ENCODE results near the gene REEP3.

REEP3 gene

DNA sequence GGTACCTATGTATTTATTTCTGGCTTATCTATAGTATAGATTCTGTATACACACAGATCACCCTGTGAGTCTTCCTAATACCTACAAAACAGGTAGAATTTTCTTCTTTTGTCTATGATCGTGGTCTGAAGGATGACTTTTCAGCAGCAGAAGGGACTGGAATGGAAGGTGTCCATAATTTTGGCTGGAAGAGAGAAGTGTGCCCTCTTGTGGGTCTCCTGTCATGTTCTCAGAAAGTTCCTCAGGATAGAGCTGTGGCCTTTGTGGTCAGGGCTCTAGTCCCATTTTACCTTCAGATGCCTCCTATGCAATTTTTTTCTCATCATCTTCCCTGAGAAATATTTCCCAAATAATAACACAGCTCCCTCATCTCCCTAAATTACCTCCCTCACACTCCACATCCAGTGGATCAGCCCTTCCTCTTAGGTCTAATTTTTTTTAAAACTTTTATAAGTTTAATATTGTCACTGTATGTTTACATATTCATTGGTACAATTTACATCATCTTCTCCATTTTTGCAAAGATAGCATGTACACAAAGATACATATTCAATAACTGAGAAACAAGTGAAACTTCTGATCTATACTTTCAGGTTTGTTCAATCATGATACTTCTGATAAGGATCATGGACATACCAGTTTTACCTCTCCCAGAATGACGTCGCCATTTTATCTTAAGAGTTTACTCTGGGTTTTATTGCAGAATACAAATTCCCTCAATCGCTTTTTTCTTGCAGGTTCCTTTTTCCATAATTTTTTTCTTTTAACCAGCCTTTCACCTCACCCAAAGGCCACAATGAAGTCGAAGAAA, 112.7 kb downstream of the REEP3 start:
- no peaks in the 10 kb centered on the region for H3K9me3 ChIP-seq
- no peaks in the 10 kb centered on the region for H3K27me3 ChIP-seq
- no peak overlapping the region for H3K4me3 ChIP-seq (ENCODE audit: low read depth, low read length)
- peak; percentile 29 for DNase-seq
- TF ChIP-seq, protein P1, sequence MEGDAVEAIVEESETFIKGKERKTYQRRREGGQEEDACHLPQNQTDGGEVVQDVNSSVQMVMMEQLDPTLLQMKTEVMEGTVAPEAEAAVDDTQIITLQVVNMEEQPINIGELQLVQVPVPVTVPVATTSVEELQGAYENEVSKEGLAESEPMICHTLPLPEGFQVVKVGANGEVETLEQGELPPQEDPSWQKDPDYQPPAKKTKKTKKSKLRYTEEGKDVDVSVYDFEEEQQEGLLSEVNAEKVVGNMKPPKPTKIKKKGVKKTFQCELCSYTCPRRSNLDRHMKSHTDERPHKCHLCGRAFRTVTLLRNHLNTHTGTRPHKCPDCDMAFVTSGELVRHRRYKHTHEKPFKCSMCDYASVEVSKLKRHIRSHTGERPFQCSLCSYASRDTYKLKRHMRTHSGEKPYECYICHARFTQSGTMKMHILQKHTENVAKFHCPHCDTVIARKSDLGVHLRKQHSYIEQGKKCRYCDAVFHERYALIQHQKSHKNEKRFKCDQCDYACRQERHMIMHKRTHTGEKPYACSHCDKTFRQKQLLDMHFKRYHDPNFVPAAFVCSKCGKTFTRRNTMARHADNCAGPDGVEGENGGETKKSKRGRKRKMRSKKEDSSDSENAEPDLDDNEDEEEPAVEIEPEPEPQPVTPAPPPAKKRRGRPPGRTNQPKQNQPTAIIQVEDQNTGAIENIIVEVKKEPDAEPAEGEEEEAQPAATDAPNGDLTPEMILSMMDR (IDR thresholded peaks at IDR 0.05; ENCODE audit: low read depth, low read length), result peak; percentile 65
- no peaks in the 10 kb centered on the region for H3K4me1 ChIP-seq
- H3K36me3 ChIP-seq, result no peaks in the 10 kb centered on the region

DNA sequence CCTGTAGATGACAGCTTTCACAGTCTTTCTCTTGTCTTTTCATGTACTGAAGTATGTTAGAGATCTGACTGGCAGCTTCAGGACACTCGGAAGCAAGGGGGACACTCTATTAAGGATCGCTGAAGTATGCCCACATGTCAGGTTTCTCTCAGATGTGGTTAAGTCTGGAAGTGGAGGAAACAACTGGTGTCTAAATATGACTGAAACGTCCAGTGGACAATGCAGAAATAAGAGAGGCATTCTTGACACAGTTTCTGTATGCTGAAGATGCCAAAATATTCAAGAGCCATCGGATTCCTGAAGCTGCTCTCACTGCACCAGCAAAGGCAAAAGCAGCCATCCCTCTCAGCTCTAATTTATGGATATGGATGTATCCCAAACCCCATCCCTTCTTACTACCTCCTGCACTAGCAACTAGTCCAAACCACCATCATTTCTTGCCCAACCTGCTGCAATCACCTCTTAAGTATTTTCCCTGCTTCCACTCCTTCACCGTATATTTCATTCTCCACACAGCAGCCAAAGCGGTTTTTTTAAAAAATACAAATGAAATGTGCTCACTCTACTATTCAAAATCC, 113.4 kb downstream of the REEP3 start:
- Histone ChIP-seq H3K9me3 (no peaks in the 10 kb centered on the region), H3K4me1 (no peaks in the 10 kb centered on the region), H3K27me3 (no peaks in the 10 kb centered on the region), H3K36me3 (no peaks in the 10 kb centered on the region), H3K4me3 (ENCODE audit: low read depth, low read length) (no peak overlapping the region)
- no peak for DNase-seq
- TF ChIP-seq, protein P1 (IDR thresholded peaks at IDR 0.05; ENCODE audit: low read depth, low read length), result no peak

DNA sequence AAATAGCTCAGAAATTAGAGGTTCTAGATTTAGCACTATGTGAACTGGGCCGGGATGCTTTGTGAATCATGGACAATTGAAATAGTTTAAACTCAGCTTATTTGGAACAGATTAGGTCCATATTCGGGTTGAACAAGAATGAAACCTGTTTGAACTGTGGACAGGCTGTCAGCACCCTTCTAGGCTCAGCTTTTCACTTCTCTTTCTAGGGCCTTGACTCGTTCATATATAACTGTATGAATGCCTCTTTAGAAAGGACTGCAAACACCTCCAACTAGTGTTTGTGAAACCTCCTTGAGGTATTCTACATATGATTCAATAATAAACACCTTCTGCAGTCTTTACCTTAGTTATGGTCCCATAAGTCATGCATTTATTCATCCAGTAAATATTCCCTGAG, 115.6 kb downstream of the REEP3 start:
- Histone ChIP-seq H3K27me3 (no peaks in the 10 kb centered on the region), H3K36me3 (no peaks in the 10 kb centered on the region), H3K9me3 (no peaks in the 10 kb centered on the region), H3K4me3 (ENCODE audit: low read depth, low read length) (no peak overlapping the region), H3K4me1 (no peaks in the 10 kb centered on the region)
- TF ChIP-seq, protein P1 (IDR thresholded peaks at IDR 0.05; ENCODE audit: low read depth, low read length), result no peak
- no peak for DNase-seq

DNA sequence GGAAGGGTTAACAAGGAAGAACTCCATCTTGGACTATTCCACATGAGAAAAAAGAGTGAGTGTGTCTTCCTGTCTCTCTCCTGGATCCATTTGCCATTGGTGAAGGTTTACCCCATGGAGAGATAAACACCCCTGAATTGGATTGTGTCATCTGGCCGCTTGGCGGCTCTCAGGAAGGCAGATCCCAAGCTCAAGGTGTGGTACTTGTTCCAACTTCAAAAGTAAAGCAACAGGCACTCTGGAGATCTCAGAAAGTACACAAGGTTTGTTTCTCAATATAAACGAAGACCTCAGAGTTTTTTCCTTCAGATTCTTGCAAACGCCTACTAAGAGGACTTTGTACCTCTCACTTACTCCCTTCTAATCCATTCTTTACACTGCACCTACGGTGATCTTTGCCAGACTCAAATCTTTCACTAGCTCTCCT, 116.7 kb downstream of the REEP3 start:
- TF ChIP-seq, protein P1 (IDR thresholded peaks at IDR 0.05; ENCODE audit: low read depth, low read length), result no peak
- no peak overlapping the region for H3K4me3 ChIP-seq (ENCODE audit: low read depth, low read length)
- H3K36me3 ChIP-seq, result no peaks in the 10 kb centered on the region
- H3K4me1 ChIP-seq, result peaks cover 2% of the 10 kb centered on the region; the same call in 1 of the 2 replicates
- H3K9me3 ChIP-seq, result no peaks in the 10 kb centered on the region
- H3K27me3 ChIP-seq, result no peaks in the 10 kb centered on the region
- no peak for DNase-seq

DNA sequence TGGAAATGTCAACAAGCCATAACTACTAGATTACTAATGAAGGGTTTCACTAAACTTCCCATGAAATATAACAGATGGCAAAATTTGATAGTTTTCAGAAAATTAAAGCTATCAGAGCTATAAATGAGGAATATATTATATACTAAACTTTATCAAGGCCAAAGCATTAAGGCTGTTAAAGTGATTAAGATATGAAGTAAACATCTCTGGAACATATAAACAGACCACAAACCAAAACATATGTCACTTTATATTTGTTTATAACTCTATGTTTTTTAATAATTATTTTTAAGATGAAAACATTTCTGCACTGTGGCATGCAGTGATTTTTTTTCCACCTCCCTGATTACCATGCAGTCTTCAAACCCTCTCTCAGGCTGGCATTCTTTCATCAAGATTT, 120.2 kb downstream of the REEP3 start:
- Histone ChIP-seq H3K9me3 (no peaks in the 10 kb centered on the region), H3K4me3 (ENCODE audit: low read depth, low read length) (no peak overlapping the region), H3K27me3 (no peaks in the 10 kb centered on the region), H3K36me3 (no peaks in the 10 kb centered on the region), H3K4me1 (peaks cover 5% of the 10 kb centered on the region; the same call in 1 of the 2 replicates)
- no peak for DNase-seq
- TF ChIP-seq, protein P1 (IDR thresholded peaks at IDR 0.05; ENCODE audit: low read depth, low read length), result no peak

DNA sequence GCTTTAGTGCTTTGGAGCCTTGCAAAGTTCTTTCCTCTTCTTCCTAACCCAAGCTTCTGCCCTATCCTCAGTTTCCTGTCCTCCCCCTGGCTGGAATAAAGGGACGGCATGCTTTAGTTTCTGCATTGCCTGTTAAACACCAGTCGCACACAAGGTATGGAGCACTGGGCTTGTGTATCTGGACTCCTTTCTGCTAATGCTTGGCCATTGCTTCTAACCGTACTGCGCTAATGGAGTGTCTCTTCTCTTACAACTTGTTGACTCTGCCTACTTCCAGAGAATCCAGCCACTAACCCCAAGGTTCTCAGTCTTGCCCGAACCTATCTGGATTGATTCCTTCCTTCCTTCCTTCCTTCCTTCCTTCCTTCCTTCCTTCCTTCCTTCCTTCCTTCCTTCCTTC, 120.6 kb downstream of the REEP3 start:
- TF ChIP-seq, protein P1 (IDR thresholded peaks at IDR 0.05; ENCODE audit: low read depth, low read length), result no peak

More for the DNA sequence above, 120.6 kb downstream of the REEP3 start:
- Histone ChIP-seq H3K27me3 (no peaks in the 10 kb centered on the region), H3K4me3 (ENCODE audit: low read depth, low read length) (no peak overlapping the region), H3K4me1 (peaks cover 5% of the 10 kb centered on the region; the same call in 1 of the 2 replicates), H3K9me3 (no peaks in the 10 kb centered on the region), H3K36me3 (no peaks in the 10 kb centered on the region)
- DNase-seq, result no peak

Data from BE2C (cell line).